Loucy (cell line): ENCODE results near the gene STXBP5.
A peak's percentile ranks its signal among the peaks of the same experiment; 100 is the strongest.

Experiments used
- H2AFZ ChIP-seq: fragments of 200-600 bp; sonication (generic); 2 replicates; pipeline ENCODE4 v1.6.0; 2016; ENCODE audit warnings: antibody characterized with exemption, mild to moderate bottlenecking, low read length, moderate library complexity
- H3F3A ChIP-seq: fragments of 200-600 bp; 2 replicates; pipeline ENCODE4 v1.6.0; 2016; ENCODE audit warnings: antibody characterized with exemption, low read depth, mild to moderate bottlenecking
- H3K27me3 ChIP-seq: fragments of 200-600 bp; sonication (generic); 2 replicates; pipeline ENCODE4 v1.6.1; 2014; ENCODE audit warnings: low read length, mild to moderate bottlenecking; ENCODE audit not compliant: insufficient read depth, poor library complexity, severe bottlenecking
- H3K36me3 ChIP-seq: fragments of 200-600 bp; sonication (generic); 2 replicates; pipeline ENCODE4 v1.6.1; 2016; ENCODE audit warnings: low read length; ENCODE audit not compliant: insufficient read depth
- H3K4me1 ChIP-seq: fragments of 200-600 bp; sonication (generic); 2 replicates; pipeline ENCODE4 v1.5.1; 2014; ENCODE audit warnings: low read length, mild to moderate bottlenecking; ENCODE audit not compliant: insufficient read depth, poor library complexity, severe bottlenecking
- H3K4me2 ChIP-seq: fragments of 200-600 bp; sonication (generic); 2 replicates; pipeline ENCODE4 v1.6.0; 2014; ENCODE audit warnings: antibody characterized with exemption, low read length, low read depth, mild to moderate bottlenecking; ENCODE audit not compliant: poor library complexity, severe bottlenecking
- H3K4me3 ChIP-seq: fragments of 200-600 bp; sonication (generic); 2 replicates; pipeline ENCODE4 v1.5.1; 2014; ENCODE audit warnings: low read length, mild to moderate bottlenecking, mixed read lengths; ENCODE audit not compliant: poor library complexity, severe bottlenecking
- H3K79me2 ChIP-seq: fragments of 200-600 bp; sonication (generic); 2 replicates; pipeline ENCODE4 v1.6.1; 2014; ENCODE audit warnings: low read length; ENCODE audit not compliant: insufficient read depth
- H3K9ac ChIP-seq: fragments of 200-600 bp; sonication (generic); 2 replicates; pipeline ENCODE4 v1.6.0; 2014; ENCODE audit warnings: mild to moderate bottlenecking, low read depth, low read length, moderate library complexity; ENCODE audit not compliant: poor library complexity, severe bottlenecking
- H3K9me2 ChIP-seq: fragments of 200-600 bp; sonication (generic); replicated peaks from 2 replicates; pipeline ENCODE4 v1.6.1; 2016; ENCODE audit warnings: low read depth, low read length, mixed read lengths
- H3K9me3 ChIP-seq: fragments of 200-600 bp; sonication (generic); 2 replicates; pipeline ENCODE4 v1.6.1; 2014; ENCODE audit warnings: mild to moderate bottlenecking, antibody characterized with exemption, low read length, low read depth; ENCODE audit not compliant: insufficient read depth
- H4K20me1 ChIP-seq: fragments of 200-600 bp; sonication (generic); 2 replicates; pipeline ENCODE4 v1.6.0; 2014; ENCODE audit warnings: antibody characterized with exemption, low read length, mild to moderate bottlenecking; ENCODE audit not compliant: insufficient read depth, poor library complexity, severe bottlenecking
- EZH2phosphoT487 ChIP-seq: fragments of 200-600 bp; IDR thresholded peaks from 2 replicates; pipeline ENCODE4 v1.6.1; 2018; ENCODE audit warnings: antibody characterized with exemption, mild to moderate bottlenecking, moderate library complexity, borderline replicate concordance
- TF ChIP-seq, protein P1 (sequence below): fragments of 200-600 bp; sonication (generic); conservative IDR thresholded peaks from 2 replicates; pipeline ENCODE4 v1.5.1; 2014; ENCODE audit warnings: mild to moderate bottlenecking, antibody characterized with exemption, low read length

The STXBP5 gene

GRCh38 chr6:147161974-147162495, 42.2 kb upstream of the STXBP5 start:
- H3K79me2 ChIP-seq: no peaks in the 10 kb centered on the region
- no peak overlapping the region for H3K9ac ChIP-seq
- H3F3A ChIP-seq: 0 out of 2 replicates have a peak, but pooled peaks cover 3% of the 10 kb centered on the region
- TF ChIP-seq, protein P1, sequence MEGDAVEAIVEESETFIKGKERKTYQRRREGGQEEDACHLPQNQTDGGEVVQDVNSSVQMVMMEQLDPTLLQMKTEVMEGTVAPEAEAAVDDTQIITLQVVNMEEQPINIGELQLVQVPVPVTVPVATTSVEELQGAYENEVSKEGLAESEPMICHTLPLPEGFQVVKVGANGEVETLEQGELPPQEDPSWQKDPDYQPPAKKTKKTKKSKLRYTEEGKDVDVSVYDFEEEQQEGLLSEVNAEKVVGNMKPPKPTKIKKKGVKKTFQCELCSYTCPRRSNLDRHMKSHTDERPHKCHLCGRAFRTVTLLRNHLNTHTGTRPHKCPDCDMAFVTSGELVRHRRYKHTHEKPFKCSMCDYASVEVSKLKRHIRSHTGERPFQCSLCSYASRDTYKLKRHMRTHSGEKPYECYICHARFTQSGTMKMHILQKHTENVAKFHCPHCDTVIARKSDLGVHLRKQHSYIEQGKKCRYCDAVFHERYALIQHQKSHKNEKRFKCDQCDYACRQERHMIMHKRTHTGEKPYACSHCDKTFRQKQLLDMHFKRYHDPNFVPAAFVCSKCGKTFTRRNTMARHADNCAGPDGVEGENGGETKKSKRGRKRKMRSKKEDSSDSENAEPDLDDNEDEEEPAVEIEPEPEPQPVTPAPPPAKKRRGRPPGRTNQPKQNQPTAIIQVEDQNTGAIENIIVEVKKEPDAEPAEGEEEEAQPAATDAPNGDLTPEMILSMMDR: no peak
- no peak for TF ChIP-seq EZH2phosphoT487
- no peak overlapping the region for H2AFZ ChIP-seq
- H3K9me3 ChIP-seq: no peaks in the 10 kb centered on the region
- H3K36me3 ChIP-seq: no peaks in the 10 kb centered on the region
- no peaks in the 10 kb centered on the region for H3K9me2 ChIP-seq
- H3K27me3 ChIP-seq: no peaks in the 10 kb centered on the region
- H3K4me1 ChIP-seq: peaks cover 56% of the 10 kb centered on the region
- H3K4me2 ChIP-seq: no peak overlapping the region
- no peak overlapping the region for H3K4me3 ChIP-seq
- no peaks in the 10 kb centered on the region for H4K20me1 ChIP-seq

GRCh38 chr6:147164761-147165160, 39.5 kb upstream of the STXBP5 start:
- no peak overlapping the region for H2AFZ ChIP-seq
- H3K4me3 ChIP-seq: no peak overlapping the region
- no peak overlapping the region for H3K9ac ChIP-seq
- no peaks in the 10 kb centered on the region for H3K9me2 ChIP-seq
- no peaks in the 10 kb centered on the region for H3K36me3 ChIP-seq
- H4K20me1 ChIP-seq: no peaks in the 10 kb centered on the region
- H3K9me3 ChIP-seq: no peaks in the 10 kb centered on the region
- H3K4me1 ChIP-seq: peaks cover 39% of the 10 kb centered on the region
- no peaks in the 10 kb centered on the region for H3K79me2 ChIP-seq
- 0 out of 2 replicates have a peak, but pooled peaks cover 3% of the 10 kb centered on the region for H3F3A ChIP-seq
- H3K4me2 ChIP-seq: no peak overlapping the region
- no peaks in the 10 kb centered on the region for H3K27me3 ChIP-seq
- TF ChIP-seq, protein P1: no peak
- no peak for TF ChIP-seq EZH2phosphoT487

DNA sequence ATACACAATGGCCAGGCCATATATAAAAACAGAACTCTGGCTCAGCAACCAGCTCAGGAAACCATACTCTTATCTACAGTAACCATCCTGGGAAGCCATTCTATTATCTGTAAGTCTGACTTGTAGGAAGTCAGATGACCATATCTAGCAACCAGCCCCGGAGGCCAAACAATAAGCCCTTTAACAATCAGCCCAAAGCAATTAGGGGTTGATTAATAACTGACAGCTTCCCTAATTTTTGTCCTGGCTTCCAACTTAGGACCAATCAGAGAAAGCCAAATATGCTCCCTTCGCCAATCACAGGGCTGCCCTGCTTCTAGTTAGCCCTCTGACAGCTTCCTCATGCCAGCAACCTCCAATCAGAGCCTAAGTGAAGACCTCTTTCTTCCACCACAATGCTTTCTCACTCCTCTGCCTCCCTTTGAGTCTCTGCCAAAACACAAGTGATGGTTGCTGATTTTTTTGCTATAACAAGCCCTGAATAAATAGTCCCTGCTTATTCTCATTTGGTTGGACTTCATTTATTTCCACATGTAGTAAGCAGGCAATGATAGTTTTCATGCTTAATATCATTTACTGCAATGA, 37.8 kb upstream of the STXBP5 start:
- H3K9ac ChIP-seq: no peak overlapping the region
- H3K4me1 ChIP-seq: peaks cover 34% of the 10 kb centered on the region
- no peaks in the 10 kb centered on the region for H3K9me3 ChIP-seq
- no peaks in the 10 kb centered on the region for H3K36me3 ChIP-seq
- no peaks in the 10 kb centered on the region for H3K79me2 ChIP-seq
- H3K27me3 ChIP-seq: no peaks in the 10 kb centered on the region
- H4K20me1 ChIP-seq: no peaks in the 10 kb centered on the region
- no peak for TF ChIP-seq EZH2phosphoT487
- TF ChIP-seq, protein P1: no peak
- H2AFZ ChIP-seq: no peak overlapping the region
- H3K9me2 ChIP-seq: no peaks in the 10 kb centered on the region
- H3F3A ChIP-seq: 0 out of 2 replicates have a peak, but pooled peaks cover 3% of the 10 kb centered on the region
- H3K4me3 ChIP-seq: peak overlapping the region; percentile 0
- H3K4me2 ChIP-seq: peak overlapping the region; percentile 58
